ENCODE results near the gene IQUB.
"Not testable (repeated sequence)": the region's sequence is repeated elsewhere in the genome, so short reads cannot be mapped to it uniquely, and the experiment has no call there.

Gene IQUB

DNA sequence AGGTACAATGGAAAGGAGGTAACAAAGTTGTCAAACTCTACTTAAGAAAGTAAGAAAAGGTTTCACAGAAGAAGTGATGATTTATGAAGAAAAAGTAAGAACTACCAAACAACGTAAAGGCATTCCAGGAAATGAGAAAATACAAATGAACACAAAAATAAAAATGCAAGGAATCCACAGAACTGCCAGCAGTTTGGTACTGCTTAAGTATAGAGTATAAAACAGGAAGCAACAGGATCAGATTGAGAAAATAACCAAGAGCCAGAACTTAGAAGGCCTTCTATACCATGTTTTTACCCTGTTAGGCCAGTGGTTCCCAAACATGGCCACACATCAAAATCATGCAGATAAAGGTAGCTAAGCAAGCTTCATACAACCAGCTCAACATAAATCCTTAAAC lies 14.0 kb upstream of the IQUB start:
- in situ Hi-C loops (cut with HindIII; ENCODE audit: low sequenced_read_pairs), result no loop called here

GRCh38 chr7:123539871-123540270 lies 5.5 kb upstream of the IQUB start:
- in situ Hi-C loops (cut with HindIII; ENCODE audit: low sequenced_read_pairs), result no loop called here

DNA sequence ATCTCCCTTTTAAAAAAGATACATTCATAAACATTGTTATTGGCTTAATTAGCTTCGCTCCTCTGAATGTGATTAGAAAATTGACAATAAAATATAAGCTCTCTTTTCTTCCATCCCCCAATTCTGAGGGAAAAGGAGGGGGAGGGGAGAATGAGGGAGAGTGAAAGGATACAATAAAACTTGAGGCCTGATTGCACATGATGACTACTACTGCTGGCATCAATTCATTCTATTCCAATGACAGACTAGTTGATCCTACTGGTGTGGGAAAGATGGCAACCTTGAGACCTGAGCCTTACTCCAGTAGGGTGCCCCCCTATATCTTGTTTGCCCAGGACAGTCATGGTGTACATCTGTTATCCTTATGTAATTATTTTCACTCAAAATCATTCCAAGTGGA lies 4.5 kb upstream of the IQUB start:
- in situ Hi-C loops (cut with HindIII; ENCODE audit: low sequenced_read_pairs), result no loop called here

DNA sequence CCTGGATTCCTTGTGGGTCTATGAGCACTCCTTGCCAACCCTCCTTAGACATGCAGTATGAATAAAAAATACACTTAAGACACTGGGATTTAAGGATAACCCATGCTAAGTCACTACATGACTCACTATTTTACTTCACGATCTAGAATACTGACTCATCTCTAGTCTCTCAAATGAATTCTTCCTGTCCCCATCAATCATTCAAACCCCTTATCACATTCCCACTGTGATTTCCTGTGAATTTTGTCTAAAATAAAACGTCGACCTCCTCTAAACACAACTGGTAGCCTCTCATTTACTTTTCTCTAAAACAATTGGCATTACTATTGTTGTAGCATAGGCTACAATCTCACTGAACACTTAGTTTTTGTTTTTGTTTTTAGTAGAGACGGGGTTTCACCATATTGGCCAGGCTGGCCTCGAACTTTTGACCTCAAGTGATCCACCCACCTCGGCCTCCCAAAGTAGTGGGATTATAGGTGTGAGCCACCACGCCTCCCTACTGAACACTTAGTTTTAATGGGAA lies 3.9 kb upstream of the IQUB start:
- in situ Hi-C loops (cut with HindIII; ENCODE audit: low sequenced_read_pairs), result no loop called here

- in situ Hi-C loops (cut with HindIII; ENCODE audit: low sequenced_read_pairs), result no loop called here
Observed at GRCh38 chr7:123537026-123537642, 2.7 kb upstream of the IQUB start.

DNA sequence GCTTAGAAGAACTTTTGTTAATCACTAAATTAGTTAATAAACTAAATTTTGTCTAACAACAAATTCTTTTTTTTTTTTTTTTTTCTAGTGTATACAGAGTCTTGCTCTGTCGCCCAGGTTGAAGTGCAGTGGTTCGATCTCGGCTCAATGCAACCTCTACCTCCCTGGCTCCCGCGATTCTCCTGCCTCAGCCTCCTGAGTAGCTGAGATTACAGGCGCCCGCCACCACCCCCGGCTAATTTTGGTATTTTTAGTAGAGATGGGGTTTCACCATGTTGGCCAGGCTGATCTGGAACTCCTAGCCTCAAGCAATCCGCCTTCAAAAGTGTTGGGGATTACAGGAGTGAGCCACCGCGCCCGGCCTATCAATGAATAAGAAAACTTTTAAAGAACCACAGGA lies 1.1 kb upstream of the IQUB start:
- in situ Hi-C loops (cut with HindIII; ENCODE audit: low sequenced_read_pairs), result no loop called here

DNA sequence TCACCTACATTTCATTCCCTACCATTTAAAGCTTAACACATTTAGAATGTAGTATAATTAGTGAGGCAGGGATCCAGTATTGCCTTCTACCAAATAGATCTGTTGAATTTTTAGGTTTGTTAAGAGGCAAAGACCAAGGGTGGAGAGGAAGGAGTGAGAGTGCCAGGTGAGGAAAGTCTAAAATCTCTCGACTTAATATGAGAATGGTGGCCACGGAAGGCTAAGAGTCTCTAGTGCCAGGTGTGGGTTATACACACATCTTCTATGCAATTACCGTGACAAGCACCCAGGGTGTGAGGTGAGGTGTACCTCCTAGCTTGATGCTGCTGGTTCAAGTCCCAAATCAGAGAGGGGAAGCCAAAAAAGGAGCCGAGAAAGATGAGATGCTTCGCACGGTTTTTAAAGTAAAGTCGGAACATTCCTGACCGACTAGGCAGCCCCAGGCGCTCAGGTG lies 439 bp downstream of the IQUB start:
- in situ Hi-C loops (cut with HindIII; ENCODE audit: low sequenced_read_pairs), result no loop called here

- in situ Hi-C loops (cut with HindIII; ENCODE audit: low sequenced_read_pairs), result no loop called here
Observed at GRCh38 chr7:123533553-123533917, 860 bp downstream of the IQUB start.

DNA sequence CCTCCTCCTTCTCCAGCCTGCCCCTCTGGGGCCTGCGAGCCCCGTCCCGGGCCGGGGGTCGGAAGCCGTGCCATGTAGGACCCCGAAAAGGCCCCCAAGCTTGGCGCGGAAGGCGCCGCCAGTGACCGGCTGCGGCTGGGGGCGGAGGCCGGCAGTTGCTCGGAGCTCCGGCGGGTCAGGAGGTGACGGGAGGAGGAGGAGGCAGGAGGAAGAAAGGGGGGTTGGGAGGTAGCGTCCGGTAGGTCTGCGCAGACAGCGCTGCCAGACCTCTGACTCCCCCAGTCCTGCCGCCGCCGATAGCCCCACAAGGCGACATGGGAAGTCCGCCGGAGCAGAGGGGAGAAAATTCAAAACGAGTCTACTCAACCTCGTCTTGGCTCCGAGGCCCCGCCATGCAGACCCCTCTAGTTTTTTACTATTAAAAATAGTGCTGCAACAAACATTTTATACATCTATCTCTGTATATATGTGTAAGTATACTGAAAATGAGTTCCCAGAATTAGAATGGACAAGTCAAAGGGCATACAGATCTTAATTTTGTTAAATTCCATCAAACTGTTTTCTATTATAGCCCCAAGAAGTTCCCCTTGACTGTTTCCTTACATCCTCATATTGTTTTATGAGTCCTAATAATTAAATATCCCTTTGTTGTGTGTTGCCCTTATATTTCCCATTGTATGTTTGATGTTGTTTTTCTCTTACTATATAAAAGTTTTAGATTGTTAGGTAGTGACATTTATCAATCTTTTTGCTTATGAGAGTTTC lies 1.4 kb downstream of the IQUB start:
- in situ Hi-C loops (cut with HindIII; ENCODE audit: low sequenced_read_pairs), result not testable (repeated sequence)

DNA sequence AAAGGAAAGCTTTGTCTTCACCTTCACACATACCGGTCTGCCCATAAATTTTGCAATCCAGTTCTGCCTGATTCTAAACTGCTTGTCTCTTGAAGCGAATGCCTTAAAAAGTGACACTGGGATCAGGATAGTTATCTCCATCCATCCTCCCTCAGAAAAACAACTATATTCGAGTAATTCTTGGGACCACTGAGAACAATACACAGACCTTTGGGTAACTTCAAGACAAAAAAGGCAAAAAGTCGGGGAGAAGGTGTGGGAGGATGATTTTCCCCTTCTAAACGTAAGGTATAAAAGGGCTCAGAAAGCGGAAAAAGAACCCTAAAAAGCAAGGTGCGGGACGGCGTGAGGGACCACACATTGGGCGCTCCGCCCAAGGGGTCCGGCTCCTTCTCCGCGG lies 2.1 kb downstream of the IQUB start:
- in situ Hi-C loops (cut with HindIII; ENCODE audit: low sequenced_read_pairs), result not testable (repeated sequence)

- in situ Hi-C loops (cut with HindIII; ENCODE audit: low sequenced_read_pairs), result not testable (repeated sequence)
Observed at GRCh38 chr7:123530035-123530591, 4.3 kb downstream of the IQUB start.

GRCh38 chr7:123528265-123528664 lies 6.1 kb downstream of the IQUB start:
- in situ Hi-C loops (cut with HindIII; ENCODE audit: low sequenced_read_pairs), result no loop called here

DNA sequence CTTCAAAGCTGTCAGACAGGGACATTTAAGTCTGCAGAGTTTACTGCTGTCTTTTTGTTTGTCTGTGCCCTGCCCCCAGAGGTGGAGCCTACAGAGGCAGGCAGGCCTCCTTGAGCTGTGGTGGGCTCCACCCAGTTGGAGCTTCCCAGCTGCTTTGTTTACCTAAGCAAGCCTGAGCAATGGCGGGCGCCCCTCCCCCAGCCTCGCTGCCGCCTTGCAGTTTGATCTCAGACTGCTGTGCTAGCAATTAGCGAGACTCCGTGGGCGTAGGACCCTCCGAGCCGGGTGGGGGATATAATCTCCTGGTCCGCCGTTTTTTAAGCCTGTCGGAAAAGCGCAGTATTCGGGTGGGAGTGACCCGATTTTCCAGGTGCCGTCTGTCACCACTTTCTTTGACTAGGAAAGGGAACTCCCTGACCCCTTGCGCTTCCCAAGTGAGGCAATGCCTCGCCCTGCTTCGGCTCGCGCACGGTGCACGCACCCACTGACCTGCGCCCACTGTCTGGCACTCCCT lies 6.6 kb downstream of the IQUB start:
- in situ Hi-C loops (cut with HindIII; ENCODE audit: low sequenced_read_pairs), result not testable (repeated sequence)

DNA sequence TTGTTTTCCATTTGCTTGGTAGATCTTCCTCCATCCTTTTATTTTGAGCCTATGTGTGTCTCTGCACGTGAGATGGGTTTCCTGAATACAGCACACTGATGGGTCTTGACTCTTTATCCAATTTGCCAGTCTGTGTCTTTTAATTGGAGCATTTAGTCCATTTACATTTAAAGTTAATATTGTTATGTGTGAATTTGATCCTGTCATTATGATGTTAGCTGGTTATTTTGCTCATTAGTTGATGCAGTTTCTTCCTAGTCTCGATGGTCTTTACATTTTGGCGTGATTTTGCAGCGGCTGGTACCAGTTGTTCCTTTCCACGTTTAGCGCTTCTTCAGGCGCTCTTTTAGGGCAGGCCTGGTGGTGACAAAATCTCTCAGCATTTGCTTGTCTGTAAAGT lies 7.9 kb downstream of the IQUB start:
- in situ Hi-C loops (cut with HindIII; ENCODE audit: low sequenced_read_pairs), result not testable (repeated sequence)

- in situ Hi-C loops (cut with HindIII; ENCODE audit: low sequenced_read_pairs), result no loop called here
Observed at GRCh38 chr7:123522066-123522465, 12.3 kb downstream of the IQUB start.

DNA sequence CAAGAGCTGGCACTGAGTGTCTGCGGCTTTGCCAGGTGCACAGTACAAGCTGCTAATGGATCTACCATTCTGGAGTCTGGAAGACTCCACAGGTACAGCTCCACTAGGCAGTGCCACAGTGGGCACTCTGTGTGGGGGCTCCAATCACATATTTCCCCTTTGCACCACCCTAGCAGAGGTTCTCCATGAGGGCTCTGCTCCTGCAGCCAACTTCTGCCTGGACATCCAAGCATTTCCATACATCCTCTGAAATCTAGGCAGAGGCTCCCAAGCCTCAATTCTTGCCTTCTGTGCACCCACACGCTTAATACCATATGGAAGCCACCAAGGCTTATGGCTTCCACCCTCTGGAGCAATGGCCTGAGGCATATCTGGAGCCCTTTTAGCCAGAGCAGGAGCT lies 29.2 kb downstream of the IQUB start:
- in situ Hi-C loops (cut with HindIII; ENCODE audit: low sequenced_read_pairs), result no loop called here

GRCh38 chr7:123502201-123502600 lies 32.2 kb downstream of the IQUB start:
- in situ Hi-C loops (cut with HindIII; ENCODE audit: low sequenced_read_pairs), result no loop called here

DNA sequence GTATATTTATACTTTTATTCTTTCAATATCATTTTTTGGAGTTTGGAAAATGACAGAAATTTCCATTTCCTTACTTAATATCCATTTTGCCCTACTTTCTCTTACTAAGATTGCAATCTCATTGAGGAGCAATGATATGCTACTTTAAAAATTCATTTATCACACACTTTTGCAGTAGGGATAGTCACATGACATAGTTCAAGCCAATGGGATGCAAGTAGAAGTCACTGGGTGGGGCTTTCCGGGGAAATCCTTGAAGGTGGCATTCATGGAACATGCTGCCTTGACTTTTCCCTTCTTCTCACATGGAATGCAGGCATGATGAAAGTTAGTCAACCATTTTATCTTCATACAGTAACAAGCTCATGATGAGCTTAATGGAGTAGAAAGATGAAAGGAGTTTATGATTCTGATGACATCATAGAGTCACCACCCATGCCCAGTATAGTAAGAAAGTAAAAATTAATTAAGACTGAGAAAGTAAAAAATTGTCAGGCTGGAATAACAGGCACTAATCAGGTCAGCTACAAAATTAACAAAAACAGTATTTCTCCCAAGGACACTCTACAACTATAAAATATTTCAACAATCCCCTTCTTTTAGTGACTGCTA lies 33.4 kb downstream of the IQUB start:
- in situ Hi-C loops (cut with HindIII; ENCODE audit: low sequenced_read_pairs), result no loop called here

DNA sequence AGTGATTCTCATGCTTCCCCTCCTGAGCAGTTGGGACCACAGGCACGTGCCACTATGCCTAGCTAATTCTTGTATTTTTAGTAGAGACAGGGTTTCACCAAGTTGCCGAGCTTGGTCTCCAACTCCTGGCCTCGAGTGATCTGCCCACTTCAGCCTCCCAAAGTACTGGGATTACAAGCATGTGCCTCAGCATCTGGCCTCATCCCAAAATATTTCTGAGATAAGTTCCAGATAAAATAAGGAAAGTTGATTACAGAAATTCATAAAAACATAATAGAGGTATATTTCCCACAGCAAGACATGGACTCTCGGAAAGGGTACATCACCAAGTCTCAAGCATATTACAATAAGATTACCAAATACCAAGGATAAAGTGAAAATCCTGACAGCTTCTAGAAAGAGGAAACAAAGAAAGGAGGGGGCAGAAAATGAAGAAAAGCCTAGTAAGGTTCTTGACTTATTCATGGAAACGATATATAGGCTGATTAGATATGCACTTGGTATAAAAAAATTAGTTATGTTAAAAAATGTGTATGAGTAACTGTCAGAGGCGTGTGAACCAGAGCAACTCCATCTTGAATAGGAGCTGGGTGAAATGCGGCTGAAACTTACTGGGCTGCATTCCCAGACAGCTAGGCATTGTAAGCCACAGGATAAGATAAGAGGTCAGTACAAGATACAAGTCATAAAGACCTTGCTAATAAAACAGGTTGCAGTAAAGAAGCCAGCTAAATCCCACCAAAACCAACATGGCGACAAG lies 35.0 kb downstream of the IQUB start:
- in situ Hi-C loops (cut with HindIII; ENCODE audit: low sequenced_read_pairs), result loop anchor here (25.0 kb wide), 1 partner anchor 112 kb away; no protein-coding TSS in a partner anchor

- in situ Hi-C loops (cut with HindIII; ENCODE audit: low sequenced_read_pairs), result loop anchor here (25.0 kb wide), 1 partner anchor 111 kb away; no protein-coding TSS in a partner anchor
Observed at GRCh38 chr7:123498601-123499000, 35.8 kb downstream of the IQUB start.

All from DLD1 (cell line).